Activated CD4-positive, alpha-beta T cell treated with anti-CD3 and anti-CD28 coated beads, Interleukin-2, amount 50 U/mL, for 16 hours (primary cell): ENCODE results near the gene NKIRAS1.
"Not testable (repeated sequence)": the region's sequence is repeated elsewhere in the genome, so short reads cannot be mapped to it uniquely, and the experiment has no call there.

ENCODE experiments used
- DNase-seq: peaks from one replicate; pipeline ENCODE4 v3.0.0-alpha.2; 2020

Gene NKIRAS1

GRCh38 chr3:23938688-23939087 is 21.9 kb upstream of the NKIRAS1 start:
- no peak for DNase-seq

- DNase-seq, result no peak
These were observed 20.5 kb upstream of the NKIRAS1 start for GRCh38 chr3:23937296-23937695.

- DNase-seq, result no peak
These were observed 17.5 kb upstream of the NKIRAS1 start for GRCh38 chr3:23934253-23934652.

- no peak for DNase-seq
These were observed 15.8 kb upstream of the NKIRAS1 start for GRCh38 chr3:23932571-23932970.

GRCh38 chr3:23931597-23931996 is 14.8 kb upstream of the NKIRAS1 start:
- no peak for DNase-seq

GRCh38 chr3:23928524-23928923 is 11.7 kb upstream of the NKIRAS1 start:
- DNase-seq, result no peak

GRCh38 chr3:23926736-23927135 is 9.9 kb upstream of the NKIRAS1 start:
- DNase-seq, result no peak

- DNase-seq, result no peak
These were observed 9.5 kb upstream of the NKIRAS1 start for GRCh38 chr3:23926246-23926645.

- DNase-seq, result no peak
These were observed 7.0 kb upstream of the NKIRAS1 start for GRCh38 chr3:23923786-23924185.

- DNase-seq, result no peak
These were observed 4.3 kb upstream of the NKIRAS1 start for GRCh38 chr3:23921052-23921511.

GRCh38 chr3:23920151-23920655 is 3.4 kb upstream of the NKIRAS1 start:
- no peak for DNase-seq

GRCh38 chr3:23919628-23920027 is 2.8 kb upstream of the NKIRAS1 start:
- no peak for DNase-seq

GRCh38 chr3:23918331-23918730 is 1.5 kb upstream of the NKIRAS1 start:
- not testable (repeated sequence) for DNase-seq

- DNase-seq, result not testable (repeated sequence)
These were observed 1.0 kb upstream of the NKIRAS1 start for GRCh38 chr3:23917679-23918303.

GRCh38 chr3:23916152-23916885 is 471 bp downstream of the NKIRAS1 start:
- DNase-seq, result no peak

GRCh38 chr3:23915537-23916108 is 1.2 kb downstream of the NKIRAS1 start:
- DNase-seq, result no peak

- no peak for DNase-seq
These were observed 2.7 kb downstream of the NKIRAS1 start for GRCh38 chr3:23913873-23914743.

GRCh38 chr3:23913182-23913581 is 3.6 kb downstream of the NKIRAS1 start:
- DNase-seq, result no peak

- DNase-seq, result not testable (repeated sequence)
These were observed 4.5 kb downstream of the NKIRAS1 start for GRCh38 chr3:23912335-23912734.

GRCh38 chr3:23911397-23911796 is 5.4 kb downstream of the NKIRAS1 start:
- no peak for DNase-seq

GRCh38 chr3:23909341-23909740 is 7.4 kb downstream of the NKIRAS1 start:
- DNase-seq, result no peak

- DNase-seq, result no peak
These were observed 12.2 kb downstream of the NKIRAS1 start for GRCh38 chr3:23904545-23904944.

- no peak for DNase-seq
These were observed 16.0 kb downstream of the NKIRAS1 start for GRCh38 chr3:23900744-23901143.
